Bronchial epithelial cell (primary cell): ENCODE measurements around the gene STEAP4. TPM values are rescaled to one million over a fixed set of nuclear protein-coding genes. Genes with fewer than 3 reads are reported as not detected.

Experiments
- DNase-seq: peaks from one replicate; pipeline ENCODE4 v3.0.0-alpha.2; 2010; ENCODE audit warnings: low read depth
- FAIRE-seq: peaks from 2 replicates; lab custom pipeline; 2011; peaks lifted over from hg19 to GRCh38; lab: Jason Lieb, UNC
- H3K27me3 ChIP-seq: 2 replicates; pipeline ENCODE4 v1.5.1; 2011; ENCODE audit warnings: low read length; ENCODE audit not compliant: control insufficient read depth, insufficient read depth
- H3K36me3 ChIP-seq: 2 replicates; pipeline ENCODE4 v1.5.1; 2011; ENCODE audit warnings: low read length; ENCODE audit not compliant: control insufficient read depth, insufficient read depth
- H3K4me3 ChIP-seq: 2 replicates; pipeline ENCODE4 v1.5.1; 2011; ENCODE audit warnings: mild to moderate bottlenecking, low read depth, low read length, control low read depth
- total RNA-seq: library from RNA; depleted of rRNA; stranded (reverse); fragments of >200 nt; gene quantifications from 2 replicates; pipeline ENCODE4 v1.2.1, GENCODE V29; 2014
- TF ChIP-seq, protein P1 (sequence below): IDR thresholded peaks from 2 replicates; pipeline ENCODE4 v1.5.1; 2011; ENCODE audit warnings: mild to moderate bottlenecking, moderate library complexity, low read length, control low read depth, inconsistent platforms; ENCODE audit not compliant: insufficient read depth, severe bottlenecking

The STEAP4 gene
- total RNA-seq, 1 donor from 2014 or later = 3.9 TPM

- Histone ChIP-seq H3K36me3 (no peaks in the 10 kb centered on the region), H3K27me3 (no peaks in the 10 kb centered on the region), H3K4me3 (no peak overlapping the region)
- FAIRE-seq = no peak
- TF ChIP-seq, protein P1, sequence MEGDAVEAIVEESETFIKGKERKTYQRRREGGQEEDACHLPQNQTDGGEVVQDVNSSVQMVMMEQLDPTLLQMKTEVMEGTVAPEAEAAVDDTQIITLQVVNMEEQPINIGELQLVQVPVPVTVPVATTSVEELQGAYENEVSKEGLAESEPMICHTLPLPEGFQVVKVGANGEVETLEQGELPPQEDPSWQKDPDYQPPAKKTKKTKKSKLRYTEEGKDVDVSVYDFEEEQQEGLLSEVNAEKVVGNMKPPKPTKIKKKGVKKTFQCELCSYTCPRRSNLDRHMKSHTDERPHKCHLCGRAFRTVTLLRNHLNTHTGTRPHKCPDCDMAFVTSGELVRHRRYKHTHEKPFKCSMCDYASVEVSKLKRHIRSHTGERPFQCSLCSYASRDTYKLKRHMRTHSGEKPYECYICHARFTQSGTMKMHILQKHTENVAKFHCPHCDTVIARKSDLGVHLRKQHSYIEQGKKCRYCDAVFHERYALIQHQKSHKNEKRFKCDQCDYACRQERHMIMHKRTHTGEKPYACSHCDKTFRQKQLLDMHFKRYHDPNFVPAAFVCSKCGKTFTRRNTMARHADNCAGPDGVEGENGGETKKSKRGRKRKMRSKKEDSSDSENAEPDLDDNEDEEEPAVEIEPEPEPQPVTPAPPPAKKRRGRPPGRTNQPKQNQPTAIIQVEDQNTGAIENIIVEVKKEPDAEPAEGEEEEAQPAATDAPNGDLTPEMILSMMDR = no peak
- no peak for DNase-seq
These were observed 66.8 kb downstream of the STEAP4 start for GRCh38 chr7:88239852-88240251.

DNA sequence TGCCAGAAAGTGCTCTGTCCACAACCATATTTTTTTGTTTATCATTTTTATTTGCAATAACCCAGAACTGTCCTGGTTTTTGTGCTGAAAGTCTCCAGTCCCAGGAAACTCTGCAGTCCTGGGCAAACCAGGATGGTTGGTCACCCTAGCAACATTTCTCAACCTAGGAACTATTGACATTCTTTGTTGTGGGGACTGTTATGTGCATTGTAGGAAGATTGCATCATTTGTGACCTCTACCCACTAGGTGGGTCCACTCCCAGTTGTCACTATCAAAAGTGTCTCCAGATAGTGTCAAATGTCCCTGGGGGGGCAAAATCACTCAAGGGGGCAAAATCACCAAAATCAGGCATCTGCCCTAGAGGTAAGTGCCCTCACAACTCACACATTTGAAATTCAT is 72.9 kb downstream of the STEAP4 start:
- Histone ChIP-seq H3K4me3 (no peak overlapping the region), H3K27me3 (no peaks in the 10 kb centered on the region), H3K36me3 (no peaks in the 10 kb centered on the region)
- DNase-seq (no peak), FAIRE-seq (no peak)
- TF ChIP-seq, protein P1 = no peak

DNA sequence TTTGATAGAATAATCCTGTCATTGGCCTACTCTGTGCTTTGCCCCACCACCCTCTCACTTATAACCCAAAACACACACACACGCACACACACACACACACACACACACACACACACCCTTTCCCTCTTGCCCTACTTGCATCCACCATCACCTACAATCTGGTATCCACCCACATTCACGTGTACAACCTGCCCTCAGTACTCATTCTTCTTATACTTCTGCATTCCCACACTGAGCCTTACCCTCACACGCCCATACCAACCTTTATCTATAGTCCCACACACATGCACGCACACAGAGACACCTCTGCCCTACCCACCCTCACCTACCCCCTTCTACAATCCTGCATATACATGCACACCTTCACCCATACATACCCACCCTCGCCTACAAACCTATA is 76.0 kb downstream of the STEAP4 start:
- H3K27me3 ChIP-seq = no peaks in the 10 kb centered on the region
- FAIRE-seq (no peak), DNase-seq (no peak)
- H3K36me3 ChIP-seq = no peaks in the 10 kb centered on the region
- no peak overlapping the region for H3K4me3 ChIP-seq
- TF ChIP-seq, protein P1 = no peak

GRCh38 chr7:88229302-88229995 is 77.2 kb downstream of the STEAP4 start:
- FAIRE-seq = no peak
- Histone ChIP-seq H3K4me3 (no peak overlapping the region), H3K36me3 (no peaks in the 10 kb centered on the region), H3K27me3 (no peaks in the 10 kb centered on the region)
- no peak for DNase-seq
- TF ChIP-seq, protein P1 = no peak

GRCh38 chr7:88226886-88227516 is 79.7 kb downstream of the STEAP4 start:
- DNase-seq = peak; percentile 98
- TF ChIP-seq, protein P1 = no peak
- Histone ChIP-seq H3K4me3 (no peak overlapping the region), H3K36me3 (no peaks in the 10 kb centered on the region), H3K27me3 (no peaks in the 10 kb centered on the region)
- FAIRE-seq = no peak
